OCI-M1 (cell line): ENCODE data around the gene AGO1.
"Not testable (repeated sequence)": the region's sequence is repeated elsewhere in the genome, so short reads cannot be mapped to it uniquely, and the experiment has no call there.

Experiments
- DNase-seq: peaks from one replicate; lab custom pipeline; 2025; lab: John Stamatoyannopoulos, UW

Gene AGO1

DNA sequence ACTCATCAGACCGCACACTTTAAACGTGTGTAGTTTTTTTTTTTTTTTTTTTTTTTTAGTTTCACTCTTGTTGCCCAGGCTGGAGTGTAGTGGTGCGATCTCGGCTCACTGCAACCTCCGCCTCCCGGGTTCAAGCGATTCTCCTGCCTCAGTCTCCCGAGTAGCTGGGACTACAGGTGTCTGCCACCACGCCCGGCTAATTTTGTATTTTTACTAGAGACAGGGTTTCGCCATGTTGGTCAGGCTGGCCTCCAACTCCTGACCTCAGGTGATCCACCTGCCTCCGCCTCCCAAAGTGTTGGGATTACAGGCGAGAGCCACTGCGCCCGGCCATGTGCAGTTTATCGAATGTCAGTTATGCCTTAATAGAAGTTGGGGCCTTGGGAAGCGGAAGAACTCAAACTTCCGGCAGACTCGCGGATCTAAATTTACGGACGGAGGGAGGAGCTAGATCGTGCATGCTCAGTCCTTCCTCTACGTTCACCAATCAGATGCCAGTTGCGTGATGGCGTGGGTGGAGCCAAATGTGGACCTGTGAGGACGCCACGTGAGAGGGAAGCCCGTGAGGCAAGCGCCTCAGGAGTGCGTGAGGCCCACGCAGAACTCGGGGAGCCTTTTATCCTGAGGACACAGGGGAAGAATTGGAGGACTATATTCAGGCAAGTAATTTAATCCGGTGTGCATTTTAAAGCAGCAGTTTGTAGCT is 13.6 kb upstream of the AGO1 start:
- not testable (repeated sequence) for DNase-seq

DNA sequence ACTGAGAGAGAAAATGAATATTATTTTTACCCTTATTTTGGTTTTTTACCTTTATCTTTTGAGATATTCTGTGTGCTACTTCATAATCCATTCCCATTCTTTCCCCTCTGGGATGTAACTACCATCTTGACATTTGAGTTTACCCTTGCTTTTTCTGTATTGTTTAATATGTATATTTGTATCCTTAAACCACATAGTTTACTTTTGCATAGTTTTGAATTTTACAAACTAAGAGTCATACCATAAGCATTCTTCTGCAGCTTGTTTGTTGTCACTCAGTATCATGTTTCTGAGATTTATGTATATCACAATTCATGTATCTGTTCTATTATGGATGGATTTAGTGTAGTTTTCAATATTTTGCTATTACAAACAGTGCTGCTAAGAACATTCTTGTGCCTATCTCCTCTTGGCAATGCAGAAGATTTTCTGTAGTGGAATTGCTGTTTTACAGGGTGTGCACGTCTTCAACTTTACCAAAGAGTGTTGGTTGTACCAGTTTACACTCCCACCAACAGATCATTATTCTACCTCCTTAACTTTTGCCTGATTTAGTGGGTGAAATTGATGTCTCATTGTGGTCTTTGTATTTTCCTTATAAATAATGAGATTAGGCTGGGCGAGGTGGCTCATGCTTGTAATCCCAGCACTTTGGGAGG is 12.2 kb upstream of the AGO1 start:
- no peak for DNase-seq

GRCh38 chr1:35873243-35873750 is 9.7 kb upstream of the AGO1 start:
- no peak for DNase-seq

- DNase-seq: not testable (repeated sequence)
Observed at GRCh38 chr1:35874115-35874514, 8.9 kb upstream of the AGO1 start.

GRCh38 chr1:35876988-35877387 is 6.0 kb upstream of the AGO1 start:
- DNase-seq: peak; percentile 22

GRCh38 chr1:35881850-35882273 is 1.1 kb upstream of the AGO1 start:
- DNase-seq: peak; percentile 89

DNA sequence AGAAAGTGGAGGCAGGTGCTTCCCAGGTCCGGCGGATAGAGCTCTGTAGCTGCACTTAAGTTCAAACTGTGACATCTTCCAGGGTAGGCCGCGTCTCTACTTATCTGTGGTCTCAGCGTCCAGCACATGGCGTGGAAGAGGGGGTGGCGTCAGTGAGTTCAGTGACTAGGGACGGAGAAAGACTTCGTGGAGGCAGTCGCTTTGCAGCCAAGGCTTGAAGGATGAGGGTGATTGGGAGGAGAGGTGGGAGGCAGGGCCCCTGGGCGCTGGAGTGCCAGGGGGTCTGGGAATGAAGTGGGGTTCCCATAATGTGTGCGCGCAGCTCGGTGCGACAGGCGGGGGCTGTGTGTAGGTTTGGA is 444 bp upstream of the AGO1 start:
- DNase-seq: no peak

DNA sequence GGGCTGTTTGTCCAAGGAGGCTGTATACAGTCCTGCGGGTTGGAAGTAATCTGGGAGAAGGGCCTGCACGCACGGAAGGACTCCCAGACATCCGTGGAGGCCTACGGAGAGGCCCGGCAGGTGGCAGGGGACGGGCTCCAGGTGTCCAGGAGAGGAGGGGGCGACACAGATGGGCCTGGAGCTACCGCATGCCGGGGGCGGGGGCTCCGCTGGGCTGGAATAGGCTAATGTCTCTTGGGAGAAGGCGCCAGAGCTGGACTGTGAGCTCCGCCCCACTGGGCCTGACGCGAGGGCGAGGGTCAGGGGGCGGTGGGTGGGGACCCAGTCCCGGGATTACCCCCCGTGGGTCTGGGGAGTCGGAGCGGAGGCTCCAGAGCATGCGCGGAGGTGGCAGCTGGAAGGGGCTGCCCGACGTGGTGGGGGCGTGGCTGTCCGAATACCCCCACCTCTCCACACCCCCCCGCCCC is 659 bp downstream of the AGO1 start:
- no peak for DNase-seq

DNA sequence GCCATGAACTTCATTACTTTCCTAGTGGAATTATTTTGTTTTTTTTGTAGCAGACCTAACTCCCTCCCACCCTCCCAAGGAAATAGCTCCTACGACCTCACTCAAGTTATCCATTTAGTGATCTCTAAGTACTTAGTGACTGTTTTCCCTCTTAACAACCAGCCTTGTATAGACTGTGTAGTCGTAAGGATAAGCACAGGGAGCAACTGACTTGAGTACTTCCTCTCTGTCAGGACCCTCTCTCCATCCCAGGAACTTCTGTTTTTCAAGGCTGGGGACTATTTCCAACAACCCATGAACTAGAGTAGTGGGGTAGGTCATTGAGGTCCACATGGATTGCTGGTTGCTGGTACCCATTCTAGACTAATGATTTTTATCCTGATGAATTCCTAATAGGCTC is 1.9 kb downstream of the AGO1 start:
- peak; percentile 9 for DNase-seq

GRCh38 chr1:35885961-35886558 is 3.1 kb downstream of the AGO1 start:
- peak; percentile 49 for DNase-seq

- DNase-seq: peak; percentile 85
Observed at GRCh38 chr1:35886577-35887431, 3.8 kb downstream of the AGO1 start.

- no peak for DNase-seq
Observed at GRCh38 chr1:35887508-35887907, 4.5 kb downstream of the AGO1 start.

DNA sequence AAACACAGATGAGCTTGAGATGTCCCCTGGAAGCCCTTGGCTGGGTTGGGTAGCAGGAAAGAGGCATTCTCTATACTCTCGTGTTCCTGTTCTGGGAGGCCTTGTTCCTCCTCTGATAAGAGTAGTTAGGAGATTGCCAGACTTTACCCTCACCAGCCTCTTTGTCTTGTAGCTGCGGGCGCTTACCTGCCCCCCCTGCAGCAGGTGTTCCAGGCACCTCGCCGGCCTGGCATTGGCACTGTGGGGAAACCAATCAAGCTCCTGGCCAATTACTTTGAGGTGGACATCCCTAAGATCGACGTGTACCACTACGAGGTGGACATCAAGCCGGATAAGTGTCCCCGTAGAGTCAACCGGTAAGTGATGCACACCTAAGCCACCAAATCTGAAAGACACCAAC is 5.2 kb downstream of the AGO1 start:
- DNase-seq: no peak

GRCh38 chr1:35888981-35889380 is 6.0 kb downstream of the AGO1 start:
- not testable (repeated sequence) for DNase-seq

- DNase-seq: no peak
Observed at GRCh38 chr1:35893051-35893879, 10.3 kb downstream of the AGO1 start.

- peak; percentile 91 for DNase-seq
Observed at GRCh38 chr1:35894183-35894582, 11.2 kb downstream of the AGO1 start.

GRCh38 chr1:35894656-35895055 is 11.6 kb downstream of the AGO1 start:
- DNase-seq: no peak

GRCh38 chr1:35899941-35900340 is 16.9 kb downstream of the AGO1 start:
- peak; percentile 23 for DNase-seq

DNA sequence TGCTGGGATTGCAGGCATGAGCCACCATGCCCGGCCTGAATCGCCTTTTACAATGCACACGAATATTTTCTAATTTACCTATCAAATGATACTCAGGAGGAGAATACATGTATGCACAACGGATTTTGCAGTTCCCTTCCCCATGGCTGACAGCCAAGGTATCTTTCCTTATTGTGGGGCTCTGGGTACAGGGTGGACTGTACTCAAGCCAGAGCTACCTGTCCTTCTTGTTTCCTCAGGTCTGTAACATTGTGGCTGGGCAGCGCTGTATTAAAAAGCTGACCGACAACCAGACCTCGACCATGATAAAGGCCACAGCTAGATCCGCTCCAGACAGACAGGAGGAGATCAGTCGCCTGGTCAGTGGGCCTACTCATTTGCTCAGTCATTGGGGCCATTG is 18.2 kb downstream of the AGO1 start:
- no peak for DNase-seq

- DNase-seq: no peak
Observed at GRCh38 chr1:35902671-35903070, 19.7 kb downstream of the AGO1 start.

- no peak for DNase-seq
Observed at GRCh38 chr1:35914717-35915116, 31.7 kb downstream of the AGO1 start.
